H1 (cell line): ENCODE measurements around the gene ZNF771. TPM values are rescaled to one million over a fixed set of nuclear protein-coding genes. Genes with fewer than 3 reads are reported as not detected.

Source experiments
- CHD1 ChIP-seq: IDR thresholded peaks from 2 replicates; pipeline ENCODE4 v1.6.1; 2012; ENCODE audit warnings: low read depth, low read length, improper control_type of control experiment
- CREB1 ChIP-seq: IDR thresholded peaks from 2 replicates; pipeline ENCODE4 v1.6.1; 2012; ENCODE audit warnings: inconsistent platforms
- RFX5 ChIP-seq: IDR thresholded peaks from 2 replicates; pipeline ENCODE4 v1.6.1; 2011; ENCODE audit warnings: low read depth, low read length, improper control_type of control experiment, borderline replicate concordance
- SAP30 ChIP-seq: fragments of 300-600 bp; sonication (generic); IDR thresholded peaks from 2 replicates; pipeline ENCODE4 v1.7.1; 2012; ENCODE audit warnings: low read length, moderate library complexity, mild to moderate bottlenecking, inconsistent platforms; ENCODE audit not compliant: insufficient read depth, insufficient replicate concordance
- SIX5 ChIP-seq: IDR thresholded peaks from 2 replicates; pipeline ENCODE4 v1.6.1; 2011; ENCODE audit warnings: mild to moderate bottlenecking, low read depth, low read length
- USF2 ChIP-seq: IDR thresholded peaks from 2 replicates; pipeline ENCODE4 v1.6.1; 2011; ENCODE audit warnings: low read length, improper control_type of control experiment
- polyA plus RNA-seq, 7 experiments: library from polyadenylated mRNA; depleted of rRNA in 3 of 7; stranded (reverse) in 5 of 7; unstranded in 2 of 7; fragments of >200 nt in 5 of 7; fragments of 200-250 nt in 2 of 7; gene quantifications; 1 replicate in 5 of 7; 2 replicates in 1 of 7; 4 replicates in 1 of 7; pipeline versions ENCODE4 v1.2.1 to v1.2.3, GENCODE V29; 2011 to 2013; ENCODE audit warnings: missing spikeins in 2 of 7, mixed read lengths in 2 of 7
- total RNA-seq: library from RNA; stranded (reverse); fragmentation: NEBNext Ultra II Directional; extraction: Animal tissue kit (Norgen Biotek cat#: 25700); gene quantifications from 2 replicates; pipeline ENCODE4 v1.2.1, GENCODE V29; 2021

Gene ZNF771
- total and polyA plus RNA-seq, 2 of the 8 experiments (the other 6 are each of a cell fraction or from before 2014, with no cell fraction given), result 10.6 to 15.7 TPM

- TF ChIP-seq SIX5 (no peak), CHD1 (no peak), RFX5 (no peak), USF2 (no peak), SAP30 (no peak), CREB1 (peak; percentile 81)
These were observed 22.4 kb downstream of the ZNF771 start, which contains the start of gene DCTPP1 (continued) for GRCh38 chr16:30429678-30430427.
